ENCODE data around the gene SLC25A39.
"Not testable (repeated sequence)": the region's sequence is repeated elsewhere in the genome, so short reads cannot be mapped to it uniquely, and the experiment has no call there.

DNA sequence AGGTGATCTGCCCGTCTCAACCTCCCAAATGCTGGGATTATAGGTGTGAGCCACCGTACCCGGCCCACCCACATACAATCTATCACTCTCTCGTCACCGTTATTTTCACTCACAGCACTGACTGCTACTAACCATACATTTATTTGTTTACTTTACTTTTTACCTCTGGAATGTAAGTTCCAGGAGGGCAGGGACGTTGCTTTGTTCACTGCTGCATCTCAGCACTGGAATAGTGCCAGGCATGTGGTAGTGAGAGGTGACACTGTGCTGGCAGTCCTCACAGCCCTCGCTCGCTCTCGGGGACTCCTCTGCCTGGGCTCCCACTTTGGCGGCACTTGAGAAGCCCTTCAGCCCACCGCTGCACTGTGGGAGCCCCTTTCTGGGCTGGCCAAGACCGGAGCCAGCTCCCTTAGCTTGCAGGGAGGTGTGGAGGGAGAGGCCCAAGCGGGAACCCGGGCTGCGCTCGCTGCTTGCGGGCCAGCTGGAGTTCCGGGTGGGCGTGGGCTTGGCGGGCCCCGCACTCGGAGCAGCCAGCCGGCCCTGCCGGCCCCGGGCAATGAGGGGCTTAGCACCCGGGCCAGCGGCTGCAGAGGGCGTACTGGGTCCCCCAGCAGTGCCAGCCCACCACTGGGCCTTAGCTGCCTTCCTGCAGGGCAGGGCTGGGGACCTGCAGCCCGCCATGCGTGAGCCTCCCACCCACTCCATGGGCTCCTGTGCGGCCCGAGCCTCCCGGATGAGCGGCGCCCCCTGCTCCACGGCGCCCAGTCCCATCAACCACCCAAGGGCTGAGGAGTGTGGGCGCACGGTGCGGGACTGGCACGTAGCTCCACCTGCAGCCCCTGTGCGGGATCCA is 44.0 kb upstream of the SLC25A39 start:
- TF ChIP-seq, protein P1, sequence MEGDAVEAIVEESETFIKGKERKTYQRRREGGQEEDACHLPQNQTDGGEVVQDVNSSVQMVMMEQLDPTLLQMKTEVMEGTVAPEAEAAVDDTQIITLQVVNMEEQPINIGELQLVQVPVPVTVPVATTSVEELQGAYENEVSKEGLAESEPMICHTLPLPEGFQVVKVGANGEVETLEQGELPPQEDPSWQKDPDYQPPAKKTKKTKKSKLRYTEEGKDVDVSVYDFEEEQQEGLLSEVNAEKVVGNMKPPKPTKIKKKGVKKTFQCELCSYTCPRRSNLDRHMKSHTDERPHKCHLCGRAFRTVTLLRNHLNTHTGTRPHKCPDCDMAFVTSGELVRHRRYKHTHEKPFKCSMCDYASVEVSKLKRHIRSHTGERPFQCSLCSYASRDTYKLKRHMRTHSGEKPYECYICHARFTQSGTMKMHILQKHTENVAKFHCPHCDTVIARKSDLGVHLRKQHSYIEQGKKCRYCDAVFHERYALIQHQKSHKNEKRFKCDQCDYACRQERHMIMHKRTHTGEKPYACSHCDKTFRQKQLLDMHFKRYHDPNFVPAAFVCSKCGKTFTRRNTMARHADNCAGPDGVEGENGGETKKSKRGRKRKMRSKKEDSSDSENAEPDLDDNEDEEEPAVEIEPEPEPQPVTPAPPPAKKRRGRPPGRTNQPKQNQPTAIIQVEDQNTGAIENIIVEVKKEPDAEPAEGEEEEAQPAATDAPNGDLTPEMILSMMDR (conservative IDR thresholded peaks at IDR 0.05; ENCODE audit: low read depth, low read length), result not testable (repeated sequence)
- TF ChIP-seq MAFK (IDR thresholded peaks at IDR 0.05; ENCODE audit: low read depth, low read length); POLR2A (IDR thresholded peaks at IDR 0.05; ENCODE audit: low read depth, low read length); CEBPB (IDR thresholded peaks at IDR 0.05; ENCODE audit: low read depth, low read length); RAD21 (IDR thresholded peaks at IDR 0.05; ENCODE audit: low read length); MXI1 (IDR thresholded peaks at IDR 0.05; ENCODE audit: borderline replicate concordance, low read depth, low read length); SMC3 (IDR thresholded peaks at IDR 0.05; ENCODE audit: low read depth, low read length); FOS (IDR thresholded peaks at IDR 0.05; ENCODE audit: low read depth, low read length); RFX5 (IDR thresholded peaks at IDR 0.05; ENCODE audit: low read depth, low read length); BHLHE40 (IDR thresholded peaks at IDR 0.05; ENCODE audit: low read depth, low read length): not testable (repeated sequence)
- TF ChIP-seq, protein P2, sequence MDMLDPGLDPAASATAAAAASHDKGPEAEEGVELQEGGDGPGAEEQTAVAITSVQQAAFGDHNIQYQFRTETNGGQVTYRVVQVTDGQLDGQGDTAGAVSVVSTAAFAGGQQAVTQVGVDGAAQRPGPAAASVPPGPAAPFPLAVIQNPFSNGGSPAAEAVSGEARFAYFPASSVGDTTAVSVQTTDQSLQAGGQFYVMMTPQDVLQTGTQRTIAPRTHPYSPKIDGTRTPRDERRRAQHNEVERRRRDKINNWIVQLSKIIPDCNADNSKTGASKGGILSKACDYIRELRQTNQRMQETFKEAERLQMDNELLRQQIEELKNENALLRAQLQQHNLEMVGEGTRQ (IDR thresholded peaks at IDR 0.05; ENCODE audit: low read depth, low read length), result not testable (repeated sequence)

All from IMR-90 (cell line).